Measurements from ENCODE around the gene SULT2B1. TPM values are rescaled to one million over a fixed set of nuclear protein-coding genes. Genes with fewer than 3 reads are reported as not detected.

SULT2B1 gene
- total and polyA plus RNA-seq, 4 donors, result 0.14 to 0.24 TPM; not detected in 2

DNA sequence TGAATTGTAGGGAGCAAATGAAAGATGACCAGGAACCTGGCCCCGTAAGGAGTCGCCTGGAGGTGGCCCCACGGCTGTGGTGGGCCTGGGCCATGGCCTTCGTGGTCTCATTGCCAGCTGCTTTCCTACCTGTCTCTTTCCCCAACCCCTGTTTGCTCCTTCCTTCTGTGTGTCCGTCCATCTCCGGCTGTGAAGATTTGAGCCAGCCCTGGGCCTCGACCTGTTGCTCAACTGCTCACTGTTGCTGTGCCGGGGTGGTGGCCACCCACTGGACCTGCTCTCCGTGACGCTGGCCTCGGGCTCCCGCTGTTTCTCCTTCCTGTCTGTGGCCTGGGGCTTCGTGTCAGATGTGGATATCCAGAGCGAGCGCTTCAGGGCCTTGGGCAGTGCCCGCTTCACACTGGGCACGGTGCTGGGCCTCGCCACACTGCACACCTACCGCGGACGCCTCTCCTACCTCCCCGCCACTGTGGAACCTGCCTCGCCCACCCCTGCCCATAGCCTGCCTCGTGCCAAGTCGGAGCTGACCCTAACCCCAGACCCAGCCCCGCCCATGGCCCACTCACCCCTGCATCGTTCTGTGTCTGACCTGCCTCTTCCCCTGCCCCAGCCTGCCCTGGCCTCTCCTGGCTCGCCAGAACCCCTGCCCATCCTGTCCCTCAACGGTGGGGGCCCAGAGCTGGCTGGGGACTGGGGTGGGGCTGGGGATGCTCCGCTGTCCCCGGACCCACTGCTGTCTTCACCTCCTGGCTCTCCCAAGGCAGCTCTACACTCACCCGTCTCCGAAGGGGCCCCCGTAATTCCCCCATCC, 76.7 kb downstream of the SULT2B1 start (continued):
- TF ChIP-seq, protein P1, sequence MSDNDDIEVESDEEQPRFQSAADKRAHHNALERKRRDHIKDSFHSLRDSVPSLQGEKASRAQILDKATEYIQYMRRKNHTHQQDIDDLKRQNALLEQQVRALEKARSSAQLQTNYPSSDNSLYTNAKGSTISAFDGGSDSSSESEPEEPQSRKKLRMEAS (IDR thresholded peaks at IDR 0.05), result no peak
- TF ChIP-seq FOXA1 (IDR thresholded peaks at IDR 0.05), result no peak
- TF ChIP-seq, protein P2, sequence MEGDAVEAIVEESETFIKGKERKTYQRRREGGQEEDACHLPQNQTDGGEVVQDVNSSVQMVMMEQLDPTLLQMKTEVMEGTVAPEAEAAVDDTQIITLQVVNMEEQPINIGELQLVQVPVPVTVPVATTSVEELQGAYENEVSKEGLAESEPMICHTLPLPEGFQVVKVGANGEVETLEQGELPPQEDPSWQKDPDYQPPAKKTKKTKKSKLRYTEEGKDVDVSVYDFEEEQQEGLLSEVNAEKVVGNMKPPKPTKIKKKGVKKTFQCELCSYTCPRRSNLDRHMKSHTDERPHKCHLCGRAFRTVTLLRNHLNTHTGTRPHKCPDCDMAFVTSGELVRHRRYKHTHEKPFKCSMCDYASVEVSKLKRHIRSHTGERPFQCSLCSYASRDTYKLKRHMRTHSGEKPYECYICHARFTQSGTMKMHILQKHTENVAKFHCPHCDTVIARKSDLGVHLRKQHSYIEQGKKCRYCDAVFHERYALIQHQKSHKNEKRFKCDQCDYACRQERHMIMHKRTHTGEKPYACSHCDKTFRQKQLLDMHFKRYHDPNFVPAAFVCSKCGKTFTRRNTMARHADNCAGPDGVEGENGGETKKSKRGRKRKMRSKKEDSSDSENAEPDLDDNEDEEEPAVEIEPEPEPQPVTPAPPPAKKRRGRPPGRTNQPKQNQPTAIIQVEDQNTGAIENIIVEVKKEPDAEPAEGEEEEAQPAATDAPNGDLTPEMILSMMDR (IDR thresholded peaks at IDR 0.05; ENCODE audit: low read depth, low read length, missing input control), result no peak

DNA sequence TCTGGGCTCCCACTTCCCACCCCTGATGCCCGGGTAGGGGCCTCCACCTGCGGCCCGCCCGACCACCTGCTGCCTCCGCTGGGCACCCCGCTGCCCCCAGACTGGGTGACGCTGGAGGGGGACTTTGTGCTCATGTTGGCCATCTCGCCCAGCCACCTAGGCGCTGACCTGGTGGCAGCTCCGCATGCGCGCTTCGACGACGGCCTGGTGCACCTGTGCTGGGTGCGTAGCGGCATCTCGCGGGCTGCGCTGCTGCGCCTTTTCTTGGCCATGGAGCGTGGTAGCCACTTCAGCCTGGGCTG, 77.3 kb downstream of the SULT2B1 start:
- no peak overlapping the region for H3K27ac ChIP-seq (ENCODE audit: low read depth in 1 of 2, low read length in 2 of 2)
- no peaks in the 10 kb centered on the region for H3K27me3 ChIP-seq (ENCODE audit: control insufficient read depth in 4 of 4, insufficient read depth in 4 of 4, low read length in 3 of 4)
- H3K4me3 ChIP-seq (ENCODE audit: low read depth in 1 of 3, low read length in 3 of 3), result no peak overlapping the region
- H3K4me1 ChIP-seq (ENCODE audit: control insufficient read depth in 4 of 4, insufficient read depth in 4 of 4, low read length in 3 of 4), result peaks cover 17 to 69% (median 43%) of the 10 kb centered on the region in 4 donors
- H3K36me3 ChIP-seq (ENCODE audit: control insufficient read depth in 4 of 4, insufficient read depth in 3 of 4, low read depth in 1 of 4, low read length in 3 of 4), result peaks cover 0 to 7% (median 1%) of the 10 kb centered on the region in 4 donors
- TF ChIP-seq GABPA (IDR thresholded peaks at IDR 0.05 in 1 of 2, conservative IDR thresholded peaks at IDR 0.05 in 1 of 2) (no peak), HNF4G (IDR thresholded peaks at IDR 0.05) (no peak), TAF1 (conservative IDR thresholded peaks at IDR 0.05) (no peak), YY1 (IDR thresholded peaks at IDR 0.05) (no peak), JUND (IDR thresholded peaks at IDR 0.05) (no peak), EGR1 (IDR thresholded peaks at IDR 0.05; ENCODE audit: low read depth in 2 of 2) (no peak), RXRA (IDR thresholded peaks at IDR 0.05) (no peak), SP1 (IDR thresholded peaks at IDR 0.05) (no peak), NR2F2 (IDR thresholded peaks at IDR 0.05) (no peak), HNF4A (conservative IDR thresholded peaks at IDR 0.05) (no peak), FOXA1 (IDR thresholded peaks at IDR 0.05) (no peak), FOXA2 (IDR thresholded peaks at IDR 0.05) (no peak), RAD21 (IDR thresholded peaks at IDR 0.05) (no peak)
- TF ChIP-seq, protein P3, sequence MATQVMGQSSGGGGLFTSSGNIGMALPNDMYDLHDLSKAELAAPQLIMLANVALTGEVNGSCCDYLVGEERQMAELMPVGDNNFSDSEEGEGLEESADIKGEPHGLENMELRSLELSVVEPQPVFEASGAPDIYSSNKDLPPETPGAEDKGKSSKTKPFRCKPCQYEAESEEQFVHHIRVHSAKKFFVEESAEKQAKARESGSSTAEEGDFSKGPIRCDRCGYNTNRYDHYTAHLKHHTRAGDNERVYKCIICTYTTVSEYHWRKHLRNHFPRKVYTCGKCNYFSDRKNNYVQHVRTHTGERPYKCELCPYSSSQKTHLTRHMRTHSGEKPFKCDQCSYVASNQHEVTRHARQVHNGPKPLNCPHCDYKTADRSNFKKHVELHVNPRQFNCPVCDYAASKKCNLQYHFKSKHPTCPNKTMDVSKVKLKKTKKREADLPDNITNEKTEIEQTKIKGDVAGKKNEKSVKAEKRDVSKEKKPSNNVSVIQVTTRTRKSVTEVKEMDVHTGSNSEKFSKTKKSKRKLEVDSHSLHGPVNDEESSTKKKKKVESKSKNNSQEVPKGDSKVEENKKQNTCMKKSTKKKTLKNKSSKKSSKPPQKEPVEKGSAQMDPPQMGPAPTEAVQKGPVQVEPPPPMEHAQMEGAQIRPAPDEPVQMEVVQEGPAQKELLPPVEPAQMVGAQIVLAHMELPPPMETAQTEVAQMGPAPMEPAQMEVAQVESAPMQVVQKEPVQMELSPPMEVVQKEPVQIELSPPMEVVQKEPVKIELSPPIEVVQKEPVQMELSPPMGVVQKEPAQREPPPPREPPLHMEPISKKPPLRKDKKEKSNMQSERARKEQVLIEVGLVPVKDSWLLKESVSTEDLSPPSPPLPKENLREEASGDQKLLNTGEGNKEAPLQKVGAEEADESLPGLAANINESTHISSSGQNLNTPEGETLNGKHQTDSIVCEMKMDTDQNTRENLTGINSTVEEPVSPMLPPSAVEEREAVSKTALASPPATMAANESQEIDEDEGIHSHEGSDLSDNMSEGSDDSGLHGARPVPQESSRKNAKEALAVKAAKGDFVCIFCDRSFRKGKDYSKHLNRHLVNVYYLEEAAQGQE (IDR thresholded peaks at IDR 0.05), result no peak
- TF ChIP-seq, protein P2 (IDR thresholded peaks at IDR 0.05; ENCODE audit: low read depth, low read length, missing input control), result no peak
- TF ChIP-seq, protein P1 (IDR thresholded peaks at IDR 0.05), result no peak
- TF ChIP-seq, protein P4, sequence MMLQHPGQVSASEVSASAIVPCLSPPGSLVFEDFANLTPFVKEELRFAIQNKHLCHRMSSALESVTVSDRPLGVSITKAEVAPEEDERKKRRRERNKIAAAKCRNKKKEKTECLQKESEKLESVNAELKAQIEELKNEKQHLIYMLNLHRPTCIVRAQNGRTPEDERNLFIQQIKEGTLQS (IDR thresholded peaks at IDR 0.05), result no peak
- TF ChIP-seq, protein P5, sequence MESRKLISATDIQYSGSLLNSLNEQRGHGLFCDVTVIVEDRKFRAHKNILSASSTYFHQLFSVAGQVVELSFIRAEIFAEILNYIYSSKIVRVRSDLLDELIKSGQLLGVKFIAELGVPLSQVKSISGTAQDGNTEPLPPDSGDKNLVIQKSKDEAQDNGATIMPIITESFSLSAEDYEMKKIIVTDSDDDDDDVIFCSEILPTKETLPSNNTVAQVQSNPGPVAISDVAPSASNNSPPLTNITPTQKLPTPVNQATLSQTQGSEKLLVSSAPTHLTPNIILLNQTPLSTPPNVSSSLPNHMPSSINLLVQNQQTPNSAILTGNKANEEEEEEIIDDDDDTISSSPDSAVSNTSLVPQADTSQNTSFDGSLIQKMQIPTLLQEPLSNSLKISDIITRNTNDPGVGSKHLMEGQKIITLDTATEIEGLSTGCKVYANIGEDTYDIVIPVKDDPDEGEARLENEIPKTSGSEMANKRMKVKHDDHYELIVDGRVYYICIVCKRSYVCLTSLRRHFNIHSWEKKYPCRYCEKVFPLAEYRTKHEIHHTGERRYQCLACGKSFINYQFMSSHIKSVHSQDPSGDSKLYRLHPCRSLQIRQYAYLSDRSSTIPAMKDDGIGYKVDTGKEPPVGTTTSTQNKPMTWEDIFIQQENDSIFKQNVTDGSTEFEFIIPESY (IDR thresholded peaks at IDR 0.05), result no peak
- no peak overlapping the region for H3K9ac ChIP-seq (ENCODE audit: low read depth in 1 of 2, low read length in 2 of 2)
- no peaks in the 10 kb centered on the region for H3K9me3 ChIP-seq (ENCODE audit: control insufficient read depth in 4 of 4, low read length in 3 of 4)
- peak; percentile 33 for DNase-seq (ENCODE audit: low spot score)
- 94% methylated on average over 22 of the region's 22 CpGs for WGBS

All from liver (tissue), 9 donors.